Large intestine (tissue), 3 donors: ENCODE measurements around the gene ST6GALNAC3. TPM values are rescaled to one million over a fixed set of nuclear protein-coding genes. Genes with fewer than 3 reads are reported as not detected.

Source experiments
- DNase-seq, 2 donors: peaks; one replicate each; pipeline versions ENCODE4 v3.0.0 to v3.0.0-alpha.2; 2013
- H3K27ac ChIP-seq: one replicate; pipeline ENCODE4 v1.5.1; 2013; ENCODE audit warnings: low read length
- H3K27me3 ChIP-seq: 2 replicates; pipeline ENCODE4 v1.6.1; 2013; ENCODE audit warnings: low read length; ENCODE audit not compliant: control insufficient read depth, insufficient read depth
- H3K36me3 ChIP-seq: 2 replicates; pipeline ENCODE4 v1.6.1; 2013; ENCODE audit warnings: low read length; ENCODE audit not compliant: control insufficient read depth, insufficient read depth
- H3K4me1 ChIP-seq: one replicate; pipeline ENCODE4 v1.6.1; 2013; ENCODE audit warnings: low read length; ENCODE audit not compliant: control insufficient read depth, insufficient read depth
- H3K4me3 ChIP-seq: one replicate; pipeline ENCODE4 v1.5.1; 2013; ENCODE audit warnings: low read length
- H3K9me3 ChIP-seq: one replicate; pipeline ENCODE4 v1.6.1; 2013; ENCODE audit warnings: mild to moderate bottlenecking, low read depth, low read length, moderate library complexity; ENCODE audit not compliant: control insufficient read depth
- WGBS: methylation state at CpG from one replicate; pipeline ENCODE4 v1.1.5; 2013; ENCODE audit warnings: low lambda C conversion rate; ENCODE audit not compliant: insufficient coverage; 5-methylcytosine and 5-hydroxymethylcytosine counted together
- polyA plus RNA-seq: library from polyadenylated mRNA; unstranded; fragments of 120-200 nt; gene quantifications from one replicate; pipeline ENCODE4 v1.2.1, GENCODE V29; 2013

ST6GALNAC3 gene
- polyA plus RNA-seq, 1 donor = 18.0 TPM

DNA sequence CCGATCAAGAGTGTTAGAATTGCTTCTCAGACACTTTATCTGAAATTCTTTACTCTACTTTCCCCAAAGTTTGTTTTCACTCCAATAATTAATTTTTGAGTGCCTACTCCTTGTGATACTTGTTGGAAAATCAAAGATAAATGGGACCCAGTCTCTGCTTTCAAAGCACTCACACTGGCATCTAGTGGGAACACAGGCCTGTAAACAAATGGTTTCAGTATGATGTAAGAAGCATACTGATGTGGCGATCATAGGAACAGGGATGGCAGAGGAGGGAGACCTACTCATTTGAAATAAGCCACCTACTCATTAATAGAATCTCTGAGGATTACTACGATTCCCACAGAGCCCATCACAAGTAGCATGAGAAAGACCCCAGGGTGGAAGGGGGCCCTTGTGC is 519.1 kb downstream of the ST6GALNAC3 start:
- no peaks in the 10 kb centered on the region for H3K36me3 ChIP-seq
- H3K4me3 ChIP-seq = no peak overlapping the region
- H3K9me3 ChIP-seq = peaks cover 9% of the 10 kb centered on the region
- DNase-seq = no peak
- WGBS = 100% methylated on average over 1 of the region's 3 CpGs
- no peak overlapping the region for H3K27ac ChIP-seq
- peaks cover 9% of the 10 kb centered on the region for H3K4me1 ChIP-seq
- H3K27me3 ChIP-seq = no peaks in the 10 kb centered on the region

DNA sequence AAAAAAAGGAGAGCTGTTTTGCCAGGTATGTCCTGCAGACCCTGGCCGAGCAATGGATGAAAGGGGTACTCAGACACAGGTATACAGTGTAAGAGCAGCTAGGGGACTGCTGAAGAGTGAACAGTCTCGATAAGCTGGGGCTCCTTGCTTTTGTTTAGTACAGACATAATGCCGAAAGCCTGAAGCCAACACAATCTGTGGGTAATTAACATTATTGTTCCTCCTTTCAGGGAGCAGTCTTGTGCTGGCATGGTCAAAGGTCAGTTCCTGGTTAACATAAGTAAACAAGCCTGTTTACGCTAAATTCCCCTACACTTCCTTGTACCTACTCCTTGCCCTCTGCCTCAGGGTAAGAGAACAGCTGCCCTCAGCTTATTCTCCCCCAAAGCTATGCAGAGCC is 520.5 kb downstream of the ST6GALNAC3 start:
- no peaks in the 10 kb centered on the region for H3K27me3 ChIP-seq
- H3K4me1 ChIP-seq = peaks cover 9% of the 10 kb centered on the region
- H3K9me3 ChIP-seq = peaks cover 9% of the 10 kb centered on the region
- WGBS = no CpG with 5 or more reads among the region's 4 CpGs
- no peak overlapping the region for H3K4me3 ChIP-seq
- no peak overlapping the region for H3K27ac ChIP-seq
- H3K36me3 ChIP-seq = no peaks in the 10 kb centered on the region
- DNase-seq = peak; percentile 8 to 37

DNA sequence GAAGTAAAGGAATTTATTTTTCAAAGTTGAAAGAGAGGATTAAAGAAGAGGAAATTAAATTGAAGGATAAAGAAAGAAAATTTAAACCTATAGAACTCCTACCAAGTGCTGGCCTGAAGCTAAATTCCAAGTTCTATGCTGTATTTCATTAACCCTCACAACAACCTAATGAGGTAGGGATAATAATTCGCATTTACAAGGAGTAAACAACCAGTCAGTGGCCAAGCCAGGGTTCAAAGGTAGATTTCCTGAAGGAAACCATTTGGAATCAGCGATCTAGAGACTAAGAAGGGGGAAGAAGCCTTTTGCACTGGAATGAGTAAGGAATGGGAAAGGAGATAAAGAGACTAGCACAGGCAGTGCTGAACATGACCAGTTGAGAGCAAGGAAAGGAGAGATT is 526.9 kb downstream of the ST6GALNAC3 start:
- DNase-seq = peak in 1 of 2 donors; percentile 7
- WGBS = 45% methylated on average over 1 of the region's 2 CpGs

DNA sequence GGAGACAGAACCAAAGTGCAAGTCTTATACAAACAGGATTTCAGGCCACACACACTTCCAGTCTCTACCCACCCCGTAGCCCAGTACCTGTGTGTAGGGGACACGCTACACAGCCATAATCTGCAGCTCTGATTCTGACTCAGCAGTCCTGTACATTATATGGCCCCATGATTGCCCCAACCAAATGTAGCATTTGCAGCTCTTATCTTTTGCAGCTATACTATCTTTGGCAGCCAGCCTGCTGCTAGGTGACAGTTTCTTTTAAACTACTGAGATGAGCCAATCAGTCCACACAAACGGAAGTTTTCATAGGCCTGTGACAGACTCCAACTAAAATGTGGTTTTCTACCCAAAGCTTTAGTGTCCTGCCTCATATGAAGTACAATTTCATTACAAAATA is 533.2 kb downstream of the ST6GALNAC3 start:
- WGBS = no CpG with 5 or more reads among the region's 3 CpGs
- no peaks in the 10 kb centered on the region for H3K27me3 ChIP-seq
- peaks cover 15% of the 10 kb centered on the region for H3K4me1 ChIP-seq
- peak; percentile 69 to 88 for DNase-seq
- H3K9me3 ChIP-seq = no peaks in the 10 kb centered on the region
- no peaks in the 10 kb centered on the region for H3K36me3 ChIP-seq
- H3K27ac ChIP-seq = peak overlapping the region; percentile 35
- no peak overlapping the region for H3K4me3 ChIP-seq

More for the DNA sequence above, 526.9 kb downstream of the ST6GALNAC3 start:
- Histone ChIP-seq H3K9me3 (peaks cover 3% of the 10 kb centered on the region), H3K36me3 (no peaks in the 10 kb centered on the region), H3K27ac (no peak overlapping the region), H3K4me3 (no peak overlapping the region), H3K4me1 (no peaks in the 10 kb centered on the region), H3K27me3 (no peaks in the 10 kb centered on the region)

DNA sequence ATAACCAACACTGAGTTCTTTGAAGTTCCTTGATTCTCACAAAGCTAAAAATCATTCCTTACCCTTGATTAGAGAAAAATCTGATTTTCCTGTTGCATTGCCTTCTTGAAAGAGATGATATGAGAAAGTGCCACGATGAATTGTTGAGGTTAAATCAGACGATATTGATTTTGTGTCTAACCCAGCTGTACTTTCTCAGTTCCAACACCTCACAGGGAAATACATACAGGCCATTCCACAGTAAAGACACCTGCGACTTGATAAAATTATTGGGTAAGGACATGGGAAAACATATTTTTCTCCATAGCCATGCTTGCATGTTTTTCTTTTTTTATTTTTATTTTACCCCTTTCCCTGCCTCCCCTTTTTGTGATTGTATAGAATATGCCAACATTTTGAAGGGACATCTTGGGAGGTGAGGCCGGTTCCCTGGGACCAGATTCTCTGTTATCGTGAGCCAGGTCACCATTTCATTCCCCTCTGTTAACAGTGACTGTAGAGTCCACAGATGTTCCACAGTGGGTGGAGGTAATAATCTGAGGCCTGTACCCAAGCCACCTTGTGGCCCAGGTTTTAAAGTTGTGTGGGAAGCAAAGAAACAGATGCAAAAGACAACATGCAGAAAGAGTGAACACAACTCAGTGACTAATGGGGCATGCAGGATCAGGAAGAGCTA is 537.4 kb downstream of the ST6GALNAC3 start:
- Histone ChIP-seq H3K4me1 (peaks cover 14% of the 10 kb centered on the region), H3K36me3 (no peaks in the 10 kb centered on the region), H3K4me3 (no peak overlapping the region), H3K27me3 (no peaks in the 10 kb centered on the region), H3K27ac (no peak overlapping the region), H3K9me3 (no peaks in the 10 kb centered on the region)
- WGBS = 100% methylated on average over 1 of the region's 5 CpGs
- no peak for DNase-seq

DNA sequence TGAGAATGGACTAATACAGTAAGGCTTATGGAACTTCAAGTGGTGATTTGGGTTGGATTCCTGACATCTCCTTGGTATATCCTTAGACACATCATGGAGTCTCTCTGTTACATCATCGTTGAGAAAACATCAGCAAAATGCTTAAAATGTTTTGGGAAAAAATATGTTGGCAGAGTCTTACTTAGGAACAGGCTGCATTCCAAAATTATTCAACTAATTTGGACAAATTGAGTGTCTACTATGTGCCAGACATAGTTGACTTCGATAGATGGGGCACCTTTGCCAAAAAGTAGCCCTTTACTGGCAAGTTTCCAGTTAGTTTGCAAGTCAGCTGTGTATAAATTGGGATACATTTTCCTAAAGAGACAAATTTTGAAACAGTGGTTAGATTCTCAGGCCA is 539.3 kb downstream of the ST6GALNAC3 start:
- H3K27ac ChIP-seq = no peak overlapping the region
- no CpG with 5 or more reads among the region's 2 CpGs for WGBS
- no peaks in the 10 kb centered on the region for H3K36me3 ChIP-seq
- no peaks in the 10 kb centered on the region for H3K27me3 ChIP-seq
- no peak for DNase-seq
- no peak overlapping the region for H3K4me3 ChIP-seq
- H3K4me1 ChIP-seq = peaks cover 4% of the 10 kb centered on the region
- no peaks in the 10 kb centered on the region for H3K9me3 ChIP-seq

DNA sequence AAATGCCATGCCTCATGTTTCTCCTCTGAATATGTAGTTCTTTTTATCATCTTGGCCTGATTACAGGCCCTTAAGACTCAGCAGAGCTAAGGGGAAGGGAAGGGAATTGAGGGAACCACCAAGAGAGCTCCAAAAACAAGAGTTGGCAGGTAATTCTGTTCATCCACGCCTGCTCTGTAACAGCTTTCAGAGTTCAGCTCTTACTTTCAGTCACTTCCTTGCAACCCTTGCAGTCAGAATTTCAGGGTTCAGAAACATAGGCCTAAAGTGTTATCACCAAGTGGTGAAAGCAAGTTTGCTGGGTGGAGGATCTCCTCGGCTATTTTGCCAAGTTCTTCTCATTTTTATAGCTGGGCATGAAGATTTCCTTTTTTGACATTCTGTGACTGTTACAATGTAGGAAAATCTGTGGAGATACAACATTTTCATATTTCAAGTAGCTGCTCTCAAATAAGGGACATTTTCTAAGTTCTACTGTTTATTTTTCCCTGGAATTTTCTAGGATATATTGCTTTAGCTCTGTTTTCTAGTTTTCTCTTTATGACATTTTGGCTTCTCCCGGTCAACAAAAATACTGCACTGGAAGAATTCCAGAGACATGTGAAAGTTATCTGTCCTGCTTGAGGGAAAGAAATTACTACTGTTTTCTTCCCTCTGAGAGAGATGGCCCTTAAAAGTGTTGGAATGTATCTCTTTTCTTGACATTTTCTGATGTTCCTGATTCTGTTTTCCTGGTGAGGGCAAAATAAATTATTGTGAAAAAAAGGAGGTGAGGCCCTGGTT is 540.9 kb downstream of the ST6GALNAC3 start:
- Histone ChIP-seq H3K4me1 (no peaks in the 10 kb centered on the region), H3K27ac (no peak overlapping the region), H3K36me3 (no peaks in the 10 kb centered on the region), H3K9me3 (no peaks in the 10 kb centered on the region), H3K27me3 (no peaks in the 10 kb centered on the region), H3K4me3 (no peak overlapping the region)
- WGBS = 100% methylated on average over 1 of the region's 3 CpGs
- DNase-seq = no peak

DNA sequence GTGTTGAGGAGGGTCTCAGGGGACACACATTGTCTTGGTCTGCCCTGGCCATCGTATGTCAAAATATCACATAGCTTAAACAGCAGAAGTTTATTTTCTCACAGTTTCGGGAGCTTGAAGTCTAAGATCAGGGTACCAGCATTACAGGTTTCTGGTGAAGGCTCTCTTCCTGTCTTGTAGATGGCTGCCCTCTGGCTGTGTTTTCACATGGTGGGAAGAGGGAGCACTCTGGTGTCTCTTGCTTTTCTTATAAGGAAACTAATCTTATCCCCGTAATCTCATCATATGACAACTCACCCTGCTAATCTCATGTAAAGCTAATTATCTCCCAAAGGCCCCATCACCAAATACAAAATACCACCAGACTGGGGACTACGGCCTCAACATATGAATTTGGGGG is 545.8 kb downstream of the ST6GALNAC3 start:
- H3K27ac ChIP-seq = no peak overlapping the region
- WGBS = no CpG with 5 or more reads among the region's 4 CpGs

DNA sequence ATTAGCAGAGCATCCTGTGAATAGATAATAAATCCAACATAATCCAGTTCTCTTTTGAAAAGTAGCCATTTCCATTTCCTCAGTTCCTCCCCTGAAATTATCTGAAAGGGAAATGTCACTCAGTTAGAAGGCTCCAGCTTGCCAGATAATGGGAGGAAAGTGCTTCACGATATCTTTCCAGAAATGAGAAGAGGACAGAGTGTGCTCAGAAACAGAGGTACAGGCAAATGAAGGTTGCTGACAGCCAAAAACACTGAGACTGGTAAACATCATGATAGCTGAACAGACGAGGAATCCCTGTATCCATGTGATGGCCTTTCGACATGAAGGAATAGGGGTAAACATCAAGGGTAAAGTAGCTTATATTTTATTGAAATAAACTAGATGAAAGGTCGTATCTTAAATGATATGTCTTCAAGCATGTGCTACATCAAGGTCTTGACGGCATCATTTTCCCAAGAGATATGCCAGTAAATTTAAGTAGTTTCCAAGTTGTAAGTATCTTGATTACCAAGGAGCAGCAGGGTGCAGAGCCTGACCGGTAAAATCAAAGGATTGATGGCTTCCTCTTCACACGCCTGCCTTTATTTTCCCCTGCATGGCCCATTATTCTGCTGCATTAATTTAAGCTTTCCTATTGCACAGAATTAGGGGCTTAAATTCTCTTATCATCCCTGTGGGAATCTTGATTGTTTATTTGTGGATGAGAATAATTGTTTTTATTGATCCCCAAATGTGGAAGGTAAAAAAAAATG is 548.4 kb downstream of the ST6GALNAC3 start:
- H3K4me3 ChIP-seq = no peak overlapping the region
- no peaks in the 10 kb centered on the region for H3K36me3 ChIP-seq
- DNase-seq = no peak
- no peaks in the 10 kb centered on the region for H3K4me1 ChIP-seq
- 69% methylated on average over 5 of the region's 7 CpGs for WGBS
- no peaks in the 10 kb centered on the region for H3K9me3 ChIP-seq
- no peak overlapping the region for H3K27ac ChIP-seq
- H3K27me3 ChIP-seq = no peaks in the 10 kb centered on the region

More for the DNA sequence above, 545.8 kb downstream of the ST6GALNAC3 start:
- DNase-seq = no peak
- Histone ChIP-seq H3K27me3 (no peaks in the 10 kb centered on the region), H3K36me3 (no peaks in the 10 kb centered on the region), H3K4me3 (no peak overlapping the region), H3K4me1 (no peaks in the 10 kb centered on the region), H3K9me3 (no peaks in the 10 kb centered on the region)

DNA sequence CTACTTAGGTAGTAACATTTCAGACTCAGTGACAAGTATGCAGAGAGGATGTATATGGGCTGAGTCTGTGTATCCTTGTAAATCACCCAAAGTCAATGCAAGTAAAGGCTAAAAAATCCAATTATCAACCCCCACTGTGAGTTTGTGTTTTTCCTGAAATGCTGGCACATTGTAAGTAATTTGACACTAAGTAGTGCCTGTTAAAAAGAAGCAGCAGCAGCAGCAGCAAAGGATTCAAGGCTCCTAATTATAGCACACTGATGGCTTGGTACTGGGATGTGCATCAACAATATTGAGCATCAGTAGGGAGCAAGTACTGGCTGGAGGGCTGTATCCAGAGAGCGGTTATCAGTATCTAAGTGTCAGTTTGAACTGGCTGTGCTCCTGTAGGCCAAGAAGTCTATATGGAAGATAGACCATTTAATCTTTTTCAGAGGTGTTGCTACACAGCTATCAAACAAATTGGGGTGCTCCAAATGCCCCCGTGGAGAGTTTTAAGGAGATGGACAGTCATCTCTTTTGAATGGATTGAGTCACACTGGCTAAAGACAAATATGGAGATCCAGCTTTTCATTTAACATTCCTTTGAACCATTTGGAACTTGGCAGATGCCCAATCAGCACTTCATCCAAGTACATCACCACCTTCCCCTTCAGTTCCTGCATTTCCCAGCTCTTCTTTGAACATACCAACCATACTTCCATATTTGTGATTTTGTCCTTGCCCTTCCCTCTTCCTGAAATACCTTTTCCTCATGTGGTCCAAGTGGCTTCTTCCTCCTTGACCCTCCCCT is 551.5 kb downstream of the ST6GALNAC3 start:
- no peak overlapping the region for H3K4me3 ChIP-seq
- no CpG with 5 or more reads among the region's 2 CpGs for WGBS
- peaks cover 5% of the 10 kb centered on the region for H3K36me3 ChIP-seq
- no peaks in the 10 kb centered on the region for H3K27me3 ChIP-seq
- H3K9me3 ChIP-seq = no peaks in the 10 kb centered on the region
- DNase-seq = no peak
- no peak overlapping the region for H3K27ac ChIP-seq
- H3K4me1 ChIP-seq = no peaks in the 10 kb centered on the region
